CD4-positive, CD25-positive, alpha-beta regulatory T cell (primary cell): ENCODE data around the gene WWC1. TPM values are rescaled to one million over a fixed set of nuclear protein-coding genes. Genes with fewer than 3 reads are reported as not detected.

Experiments
- ATAC-seq, 2 donors: fragments of 150-1000 bp; cut with Tn5 transposase; one replicate each; pipeline ENCODE4 v1.10.0; 2021; ENCODE audit warnings: low read depth in 2 of 2, moderate number of reproducible peaks in 2 of 2, moderate library complexity in 1 of 2
- DNase-seq, 3 donors: peaks; one replicate each; pipeline versions ENCODE4 v3.0.0 to v3.0.0-alpha.2; 2012 to 2022; ENCODE audit warnings: mixed read lengths in 1 of 3
- H3K27ac ChIP-seq: one replicate; pipeline ENCODE4 v1.7.0; 2013; ENCODE audit warnings: mild to moderate bottlenecking, low read length; ENCODE audit not compliant: insufficient read depth, poor library complexity, severe bottlenecking
- H3K27me3 ChIP-seq: one replicate; pipeline ENCODE4 v1.7.0; 2013; ENCODE audit warnings: low read length; ENCODE audit not compliant: control insufficient read depth, insufficient read depth
- H3K36me3 ChIP-seq: one replicate; pipeline ENCODE4 v1.7.0; 2013; ENCODE audit warnings: mild to moderate bottlenecking, low read length, moderate library complexity; ENCODE audit not compliant: control insufficient read depth, insufficient read depth
- H3K4me1 ChIP-seq: 2 replicates; pipeline ENCODE4 v1.7.0; 2013; ENCODE audit warnings: mild to moderate bottlenecking, low read length; ENCODE audit not compliant: insufficient read depth, control insufficient read depth, poor library complexity, severe bottlenecking
- H3K4me3 ChIP-seq: one replicate; pipeline ENCODE4 v1.7.0; 2013; ENCODE audit warnings: low read depth, mild to moderate bottlenecking, low read length, moderate library complexity
- H3K9me3 ChIP-seq, 2 experiments: 1 replicate in 1 of 2; 2 replicates in 1 of 2; pipeline ENCODE4 v1.7.0; 2013; ENCODE audit warnings: low read length in 2 of 2, mild to moderate bottlenecking in 1 of 2, moderate library complexity in 1 of 2; ENCODE audit not compliant: control insufficient read depth in 2 of 2
- H3K27ac Mint-ChIP-seq, 3 donors: one replicate each; pipeline ENCODE4 v1.8.0; 2020 to 2022; ENCODE audit warnings: mild to moderate bottlenecking in 3 of 3, mixed read lengths in 3 of 3, moderate library complexity in 2 of 3
- H3K27me3 Mint-ChIP-seq: one replicate; pipeline ENCODE4 v1.8.0; 2022; ENCODE audit warnings: mild to moderate bottlenecking, mixed read lengths
- H3K36me3 Mint-ChIP-seq: one replicate; pipeline ENCODE4 v1.8.0; 2020; ENCODE audit warnings: mixed read lengths
- H3K4me1 Mint-ChIP-seq, 4 donors: one replicate each; pipeline ENCODE4 v1.8.0; 2020 to 2022; ENCODE audit warnings: mixed read lengths in 4 of 4, mild to moderate bottlenecking in 1 of 4
- H3K4me3 Mint-ChIP-seq, 4 donors: one replicate each; pipeline ENCODE4 v1.8.0; 2020 to 2022; ENCODE audit warnings: mild to moderate bottlenecking in 4 of 4, mixed read lengths in 4 of 4, moderate library complexity in 3 of 4
- H3K9me3 Mint-ChIP-seq, 7 donors: one replicate each; pipeline ENCODE4 v1.8.0; 2020 to 2022; ENCODE audit warnings: mixed read lengths in 7 of 7, mild to moderate bottlenecking in 3 of 7, moderate library complexity in 2 of 7
- polyA plus RNA-seq, 4 donors: library from polyadenylated mRNA; unstranded; fragments of 300-500 nt; fragmentation: Illumina TruSeq; gene quantifications; one replicate each; pipeline ENCODE4 v1.2.3, GENCODE V29; 2021
- total RNA-seq: library from RNA; stranded (reverse); gene quantifications from one replicate; pipeline ENCODE4 v1.2.3, GENCODE V29; 2022

Gene WWC1
- total and polyA plus RNA-seq, 5 donors from 2014 or later, result 0.07 to 1.5 (median 0.95) TPM; not detected in 1

GRCh38 chr5:168446983-168447619 lies 155.7 kb downstream of the WWC1 start:
- H3K36me3 Mint-ChIP-seq, result no peaks in the 10 kb centered on the region
- H3K27ac ChIP-seq, result no peak overlapping the region
- H3K4me3 ChIP-seq, result no peak overlapping the region
- no peaks in the 10 kb centered on the region for H3K36me3 ChIP-seq
- no peak for DNase-seq
- no peaks in the 10 kb centered on the region for H3K27me3 ChIP-seq
- H3K4me3 Mint-ChIP-seq, result no peak overlapping the region
- ATAC-seq, result no peak
- no peaks in the 10 kb centered on the region for H3K9me3 ChIP-seq
- H3K27me3 Mint-ChIP-seq, result no peaks in the 10 kb centered on the region
- H3K9me3 Mint-ChIP-seq, result no peaks in the 10 kb centered on the region
- H3K27ac Mint-ChIP-seq, result no peak overlapping the region
- no peaks in the 10 kb centered on the region for H3K4me1 Mint-ChIP-seq
- H3K4me1 ChIP-seq, result no peaks in the 10 kb centered on the region

- Mint-ChIP-seq H3K4me3 (no peak overlapping the region), H3K27ac (no peak overlapping the region), H3K36me3 (no peaks in the 10 kb centered on the region), H3K27me3 (no peaks in the 10 kb centered on the region), H3K4me1 (no peaks in the 10 kb centered on the region), H3K9me3 (no peaks in the 10 kb centered on the region)
- Histone ChIP-seq H3K9me3 (no peaks in the 10 kb centered on the region), H3K4me3 (no peak overlapping the region), H3K36me3 (no peaks in the 10 kb centered on the region), H3K27ac (no peak overlapping the region), H3K4me1 (no peaks in the 10 kb centered on the region), H3K27me3 (no peaks in the 10 kb centered on the region)
- no peak for DNase-seq
- ATAC-seq, result no peak
These were observed 156.4 kb downstream of the WWC1 start for GRCh38 chr5:168447808-168448207.

DNA sequence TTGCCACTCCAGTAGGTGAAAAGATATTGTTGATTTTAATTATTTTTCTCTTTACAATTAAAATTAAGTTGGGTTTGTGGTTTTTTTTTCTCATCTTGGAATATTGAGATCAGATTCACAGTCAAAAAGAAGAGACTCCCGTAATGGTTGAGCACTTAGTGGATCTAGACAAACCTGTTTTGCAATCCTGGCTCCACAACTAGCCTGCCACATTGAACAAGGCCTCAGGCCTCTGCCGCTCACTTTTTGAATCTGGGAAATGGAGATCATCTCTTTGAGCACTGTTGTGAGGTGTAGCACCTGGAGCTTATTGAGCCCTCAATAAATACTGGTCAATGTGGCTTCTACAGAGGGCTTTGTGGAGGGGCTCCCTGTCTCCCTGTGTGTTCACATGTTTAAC lies 157.7 kb downstream of the WWC1 start:
- DNase-seq (no peak), ATAC-seq (no peak)
- Mint-ChIP-seq H3K4me1 (no peaks in the 10 kb centered on the region), H3K4me3 (no peak overlapping the region), H3K9me3 (no peaks in the 10 kb centered on the region), H3K27me3 (no peaks in the 10 kb centered on the region), H3K27ac (no peak overlapping the region), H3K36me3 (no peaks in the 10 kb centered on the region)
- H3K9me3 ChIP-seq, result no peaks in the 10 kb centered on the region
- H3K4me1 ChIP-seq, result no peaks in the 10 kb centered on the region
- H3K4me3 ChIP-seq, result no peak overlapping the region
- no peak overlapping the region for H3K27ac ChIP-seq
- H3K36me3 ChIP-seq, result no peaks in the 10 kb centered on the region
- H3K27me3 ChIP-seq, result no peaks in the 10 kb centered on the region

GRCh38 chr5:168451565-168451964 lies 160.1 kb downstream of the WWC1 start:
- ATAC-seq (no peak), DNase-seq (no peak)
- no peaks in the 10 kb centered on the region for H3K9me3 Mint-ChIP-seq
- no peaks in the 10 kb centered on the region for H3K4me1 Mint-ChIP-seq
- no peaks in the 10 kb centered on the region for H3K27me3 ChIP-seq
- no peaks in the 10 kb centered on the region for H3K36me3 ChIP-seq
- no peak overlapping the region for H3K27ac ChIP-seq
- H3K36me3 Mint-ChIP-seq, result no peaks in the 10 kb centered on the region
- H3K9me3 ChIP-seq, result no peaks in the 10 kb centered on the region
- peak overlapping the region in 1 of 3 donors; percentile 5 for H3K27ac Mint-ChIP-seq
- no peak overlapping the region for H3K4me3 ChIP-seq
- no peaks in the 10 kb centered on the region for H3K4me1 ChIP-seq
- H3K4me3 Mint-ChIP-seq, result no peak overlapping the region
- no peaks in the 10 kb centered on the region for H3K27me3 Mint-ChIP-seq

GRCh38 chr5:168455201-168455600 lies 163.8 kb downstream of the WWC1 start:
- Histone ChIP-seq H3K27me3 (no peaks in the 10 kb centered on the region), H3K4me3 (no peak overlapping the region), H3K9me3 (no peaks in the 10 kb centered on the region), H3K36me3 (no peaks in the 10 kb centered on the region), H3K4me1 (no peaks in the 10 kb centered on the region), H3K27ac (no peak overlapping the region)
- Mint-ChIP-seq H3K9me3 (peaks cover 0 to 3% (median 0%) of the 10 kb centered on the region in 7 donors), H3K27me3 (peaks cover 4% of the 10 kb centered on the region), H3K36me3 (peaks cover 10% of the 10 kb centered on the region), H3K27ac (no peak overlapping the region), H3K4me3 (no peak overlapping the region), H3K4me1 (no peaks in the 10 kb centered on the region)
- DNase-seq (no peak), ATAC-seq (no peak)

DNA sequence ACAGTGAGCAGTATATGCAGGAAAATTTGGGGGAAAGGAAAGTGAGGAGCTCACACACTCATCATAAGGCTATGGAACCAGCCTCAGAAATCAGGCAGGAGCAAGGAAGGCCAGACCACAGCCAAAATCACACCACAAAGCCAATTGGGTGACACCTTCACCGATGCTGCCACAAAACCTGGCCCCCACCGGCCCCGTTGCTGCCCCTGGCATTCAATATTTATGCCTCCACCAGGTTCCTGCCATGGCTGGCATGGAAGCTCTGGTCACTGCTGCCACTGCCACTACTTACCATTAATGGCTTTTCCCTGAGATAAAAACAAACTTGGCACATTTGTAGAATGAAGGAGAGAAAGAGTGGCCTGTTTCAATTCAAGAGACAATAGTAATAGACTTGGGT lies 166.1 kb downstream of the WWC1 start:
- no peak for ATAC-seq
- Histone ChIP-seq H3K36me3 (no peaks in the 10 kb centered on the region), H3K9me3 (no peaks in the 10 kb centered on the region), H3K27me3 (no peaks in the 10 kb centered on the region), H3K27ac (no peak overlapping the region), H3K4me1 (no peaks in the 10 kb centered on the region), H3K4me3 (no peak overlapping the region)
- Mint-ChIP-seq H3K4me1 (no peaks in the 10 kb centered on the region), H3K27ac (no peak overlapping the region), H3K27me3 (peaks cover 4% of the 10 kb centered on the region), H3K4me3 (no peak overlapping the region), H3K9me3 (peaks cover 0 to 3% (median 0%) of the 10 kb centered on the region in 7 donors), H3K36me3 (peaks cover 10% of the 10 kb centered on the region)
- DNase-seq, result no peak

- no peak overlapping the region for H3K4me3 Mint-ChIP-seq
- H3K4me1 ChIP-seq, result no peaks in the 10 kb centered on the region
- peaks cover 4% of the 10 kb centered on the region for H3K27me3 Mint-ChIP-seq
- peaks cover 0 to 7% (median 0%) of the 10 kb centered on the region in 4 donors for H3K4me1 Mint-ChIP-seq
- no peak overlapping the region for H3K27ac ChIP-seq
- no peaks in the 10 kb centered on the region for H3K9me3 ChIP-seq
- no peak overlapping the region for H3K4me3 ChIP-seq
- DNase-seq (no peak), ATAC-seq (no peak)
- no peak overlapping the region for H3K27ac Mint-ChIP-seq
- H3K27me3 ChIP-seq, result no peaks in the 10 kb centered on the region
- no peaks in the 10 kb centered on the region for H3K36me3 ChIP-seq
- H3K36me3 Mint-ChIP-seq, result peaks cover 14% of the 10 kb centered on the region
- peaks cover 0 to 3% (median 0%) of the 10 kb centered on the region in 7 donors for H3K9me3 Mint-ChIP-seq
These were observed 169.2 kb downstream of the WWC1 start for GRCh38 chr5:168460606-168461005.

GRCh38 chr5:168463081-168463480 lies 171.6 kb downstream of the WWC1 start:
- Mint-ChIP-seq H3K27ac (no peak overlapping the region), H3K4me3 (no peak overlapping the region), H3K4me1 (peaks cover 0 to 7% (median 0%) of the 10 kb centered on the region in 4 donors), H3K9me3 (peaks cover 0 to 3% (median 0%) of the 10 kb centered on the region in 7 donors), H3K36me3 (peaks cover 8% of the 10 kb centered on the region), H3K27me3 (no peaks in the 10 kb centered on the region)
- ATAC-seq (no peak), DNase-seq (no peak)
- Histone ChIP-seq H3K36me3 (no peaks in the 10 kb centered on the region), H3K27ac (no peak overlapping the region), H3K4me3 (no peak overlapping the region), H3K9me3 (no peaks in the 10 kb centered on the region), H3K4me1 (no peaks in the 10 kb centered on the region), H3K27me3 (no peaks in the 10 kb centered on the region)
